ENCODE data around the gene HERC3. TPM values are rescaled to one million over a fixed set of nuclear protein-coding genes. Genes with fewer than 3 reads are reported as not detected.

The HERC3 gene
- total RNA-seq, 4 donors from 2014 or later = 49.6 to 64.3 (median 52.2) TPM

DNA sequence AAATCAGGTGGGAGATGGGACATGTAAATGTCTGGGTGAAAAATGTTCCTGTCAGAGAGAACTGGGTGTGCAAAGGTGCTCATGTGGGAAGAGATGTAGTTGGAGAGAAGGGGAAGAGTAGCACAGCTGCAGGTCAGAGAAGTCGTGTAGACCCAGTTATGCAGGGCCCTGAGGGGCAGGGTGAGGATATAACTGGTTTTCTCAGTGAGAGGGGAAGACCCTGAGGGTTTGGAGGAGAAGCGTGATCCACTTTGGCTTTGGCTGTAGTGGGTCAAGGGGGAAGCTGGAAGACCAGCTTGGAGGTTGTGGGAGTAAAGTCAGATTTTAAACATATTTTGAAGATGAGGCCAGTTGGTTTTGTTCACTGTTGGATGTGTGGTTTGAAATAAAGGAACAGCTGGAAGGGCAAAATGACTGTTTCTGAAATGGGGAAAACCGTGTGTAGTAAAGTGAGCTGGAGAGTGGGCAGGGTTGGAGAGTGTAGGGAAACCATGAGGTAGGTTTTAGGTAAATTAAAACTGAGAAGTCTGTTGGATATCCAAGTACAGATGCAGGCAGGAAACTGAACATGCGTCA, 61.2 kb downstream of the HERC3 start:
- intact Hi-C loops (cut with DNase I; ENCODE audit: low total_unique reads) = no loop called here
- DNase-seq (ENCODE audit: low spot score in 2 of 2) = no peak
- TF ChIP-seq POLR2A (IDR thresholded peaks at IDR 0.05) = no peak
- TF ChIP-seq, protein P1, sequence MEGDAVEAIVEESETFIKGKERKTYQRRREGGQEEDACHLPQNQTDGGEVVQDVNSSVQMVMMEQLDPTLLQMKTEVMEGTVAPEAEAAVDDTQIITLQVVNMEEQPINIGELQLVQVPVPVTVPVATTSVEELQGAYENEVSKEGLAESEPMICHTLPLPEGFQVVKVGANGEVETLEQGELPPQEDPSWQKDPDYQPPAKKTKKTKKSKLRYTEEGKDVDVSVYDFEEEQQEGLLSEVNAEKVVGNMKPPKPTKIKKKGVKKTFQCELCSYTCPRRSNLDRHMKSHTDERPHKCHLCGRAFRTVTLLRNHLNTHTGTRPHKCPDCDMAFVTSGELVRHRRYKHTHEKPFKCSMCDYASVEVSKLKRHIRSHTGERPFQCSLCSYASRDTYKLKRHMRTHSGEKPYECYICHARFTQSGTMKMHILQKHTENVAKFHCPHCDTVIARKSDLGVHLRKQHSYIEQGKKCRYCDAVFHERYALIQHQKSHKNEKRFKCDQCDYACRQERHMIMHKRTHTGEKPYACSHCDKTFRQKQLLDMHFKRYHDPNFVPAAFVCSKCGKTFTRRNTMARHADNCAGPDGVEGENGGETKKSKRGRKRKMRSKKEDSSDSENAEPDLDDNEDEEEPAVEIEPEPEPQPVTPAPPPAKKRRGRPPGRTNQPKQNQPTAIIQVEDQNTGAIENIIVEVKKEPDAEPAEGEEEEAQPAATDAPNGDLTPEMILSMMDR (IDR thresholded peaks at IDR 0.05) = no peak
- WGBS, 2 donors = 77 to 78% methylated on average over 4 of the region's 4 CpGs
- no peak overlapping the region for H3K4me3 ChIP-seq (ENCODE audit: low read depth, poor library complexity, severe bottlenecking)

DNA sequence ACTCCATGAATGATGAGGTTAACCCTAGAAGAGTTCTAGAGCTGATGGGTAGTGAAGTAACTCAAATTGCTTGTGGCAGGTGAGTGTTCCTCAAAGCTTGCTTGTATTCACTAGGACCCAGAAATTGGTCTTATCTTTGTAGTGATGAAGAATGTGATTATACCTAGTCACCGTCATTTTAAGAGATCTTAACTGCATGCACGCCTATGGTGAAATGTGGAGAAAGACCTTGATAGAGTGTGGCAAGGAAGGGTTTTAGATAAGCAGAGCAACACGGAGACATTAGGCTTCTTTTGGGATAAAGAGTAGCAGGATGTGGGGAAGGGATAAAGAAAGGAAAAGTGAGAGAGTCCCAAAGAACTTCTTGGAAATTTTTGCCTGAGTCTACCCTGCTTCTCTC, 62.9 kb downstream of the HERC3 start:
- WGBS, 2 donors = 92 to 93% methylated on average over 3 of the region's 3 CpGs
- H3K4me3 ChIP-seq (ENCODE audit: low read depth, poor library complexity, severe bottlenecking) = no peak overlapping the region
- DNase-seq (ENCODE audit: low spot score in 2 of 2) = no peak
- intact Hi-C loops (cut with DNase I; ENCODE audit: low total_unique reads) = no loop called here
- TF ChIP-seq, protein P1 (IDR thresholded peaks at IDR 0.05) = no peak
- TF ChIP-seq POLR2A (IDR thresholded peaks at IDR 0.05) = no peak

DNA sequence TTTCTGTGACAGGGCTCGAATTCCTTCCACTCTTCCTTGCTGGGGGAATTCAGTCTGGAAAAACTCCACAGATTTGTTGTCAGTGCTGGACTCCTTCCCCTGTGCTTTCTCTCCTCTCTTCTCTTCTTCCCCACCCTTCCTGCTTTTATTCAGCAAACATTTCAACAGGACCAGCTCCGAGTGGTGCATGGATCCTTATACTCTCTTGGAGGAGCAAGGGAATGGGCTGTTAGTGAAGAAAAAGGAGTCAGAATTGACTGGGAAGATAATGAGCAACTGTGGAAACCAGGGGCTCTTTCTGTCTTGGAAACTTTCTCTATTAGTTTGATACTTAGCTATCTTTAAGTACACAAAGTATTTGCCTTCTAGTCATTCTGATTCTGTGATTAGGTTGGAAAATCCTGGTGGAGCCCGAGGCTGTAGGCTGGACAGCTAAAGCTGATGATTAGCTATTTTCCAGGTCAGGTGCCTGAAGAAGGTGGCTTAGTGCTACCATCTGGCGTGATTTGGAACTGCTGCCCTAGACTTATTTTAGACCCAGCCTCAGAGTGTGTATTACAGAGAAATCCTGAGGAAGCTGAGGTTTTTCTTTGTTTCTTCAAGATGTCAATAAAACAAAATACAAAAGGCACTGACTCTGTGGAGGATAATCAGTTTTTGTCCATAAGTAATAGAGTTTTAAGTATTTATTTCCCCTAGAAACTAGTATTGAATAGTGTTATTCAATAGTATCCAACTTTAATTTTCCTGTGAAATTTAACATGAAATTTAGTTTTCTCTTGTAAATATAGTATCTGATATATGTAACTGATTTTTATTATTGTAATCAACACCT, 67.0 kb downstream of the HERC3 start:
- peak in 1 of 2 donors; percentile 37 for DNase-seq (ENCODE audit: low spot score in 2 of 2)
- no peak for TF ChIP-seq POLR2A (IDR thresholded peaks at IDR 0.05)
- TF ChIP-seq, protein P1 (IDR thresholded peaks at IDR 0.05) = no peak
- WGBS, 2 donors = 24 to 39% methylated on average over 4 of the region's 4 CpGs
- intact Hi-C loops (cut with DNase I; ENCODE audit: low total_unique reads) = no loop called here
- no peak overlapping the region for H3K4me3 ChIP-seq (ENCODE audit: low read depth, poor library complexity, severe bottlenecking)

DNA sequence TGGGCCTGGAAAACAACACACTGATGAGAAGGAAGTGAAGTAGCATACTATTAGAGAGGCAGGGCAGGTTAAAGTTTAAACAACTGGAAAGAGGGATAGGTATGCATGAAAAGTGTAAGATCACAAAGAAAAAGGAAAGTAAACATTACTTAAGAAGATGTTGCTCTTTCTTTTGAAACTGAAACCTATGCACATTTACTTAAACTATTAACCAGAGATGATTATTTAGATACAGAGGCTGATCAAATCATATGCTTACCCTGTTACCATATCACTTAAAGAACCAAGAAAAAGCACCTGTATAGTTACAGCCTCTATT, 67.6 kb downstream of the HERC3 start:
- TF ChIP-seq, protein P1 (IDR thresholded peaks at IDR 0.05) = no peak
- no peak for TF ChIP-seq POLR2A (IDR thresholded peaks at IDR 0.05)
- no peak for DNase-seq (ENCODE audit: low spot score in 2 of 2)
- no peak overlapping the region for H3K4me3 ChIP-seq (ENCODE audit: low read depth, poor library complexity, severe bottlenecking)
- intact Hi-C loops (cut with DNase I; ENCODE audit: low total_unique reads) = loop anchor here (5.0 kb wide), 1 partner anchor 128 kb away; no protein-coding TSS in a partner anchor

DNA sequence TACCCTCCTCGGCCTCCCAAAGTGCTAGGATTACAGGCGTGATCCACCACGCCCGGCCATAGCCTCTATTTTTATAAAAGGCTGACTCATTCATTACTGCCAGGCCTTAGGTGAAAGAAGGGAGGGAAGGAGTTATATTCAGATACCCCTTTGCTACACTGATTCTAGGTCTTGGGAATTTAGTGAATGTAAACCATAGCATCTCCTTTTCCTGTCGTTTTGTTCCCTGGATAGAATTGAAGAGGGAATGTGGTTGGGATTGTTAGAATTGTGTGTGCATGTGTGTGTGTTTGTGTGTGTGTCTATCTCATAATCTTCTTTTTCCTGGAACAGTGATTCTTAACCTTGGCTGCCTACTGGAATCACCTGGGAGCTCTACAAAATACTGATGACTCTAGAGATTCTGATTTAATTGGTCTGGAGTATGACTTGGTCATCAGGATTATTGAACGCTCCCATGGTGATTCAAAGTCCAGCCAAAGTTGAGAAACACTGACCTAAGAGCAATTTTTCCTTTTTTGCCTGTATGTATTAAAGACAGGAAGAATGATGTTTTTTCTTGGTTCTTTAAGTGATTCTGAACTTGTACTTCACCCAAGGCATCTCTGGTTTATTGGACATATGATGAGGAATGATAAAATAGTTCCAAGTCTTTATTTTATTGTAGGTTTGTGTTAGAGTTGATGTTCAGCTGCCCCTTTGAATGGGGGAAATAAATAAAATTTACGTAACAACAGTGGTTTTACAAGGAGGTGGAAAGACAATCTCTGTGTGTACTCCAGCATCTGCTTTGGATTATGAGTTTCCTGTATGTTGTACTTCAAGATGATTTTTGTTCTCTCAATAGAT, 68.4 kb downstream of the HERC3 start:
- TF ChIP-seq, protein P1 (IDR thresholded peaks at IDR 0.05) = no peak
- H3K4me3 ChIP-seq (ENCODE audit: low read depth, poor library complexity, severe bottlenecking) = no peak overlapping the region
- no peak for DNase-seq (ENCODE audit: low spot score in 2 of 2)
- 82 to 84% methylated on average over 7 of the region's 7 CpGs for WGBS, 2 donors
- intact Hi-C loops (cut with DNase I; ENCODE audit: low total_unique reads) = loop anchor here (5.0 kb wide), 1 partner anchor 128 kb away; no protein-coding TSS in a partner anchor

All from lower leg skin (tissue), 4 donors.